Thyroid gland (tissue), 4 donors: ENCODE data around the gene AP2M1. TPM values are rescaled to one million over a fixed set of nuclear protein-coding genes. Genes with fewer than 3 reads are reported as not detected.

Source experiments
- DNase-seq, 2 donors: peaks; one replicate each; pipeline ENCODE4 v3.0.0-alpha.2; 2019
- H3K27ac ChIP-seq, 3 donors: fragments of 200-600 bp; sonication (generic); 1 replicate in 2 of 3; 2 replicates in 1 of 3; pipeline ENCODE4 v1.5.1; 2016 to 2019; ENCODE audit warnings: mild to moderate bottlenecking in 1 of 3, moderate library complexity in 1 of 3
- H3K27me3 ChIP-seq: fragments of 200-600 bp; sonication (generic); one replicate; pipeline ENCODE4 v1.5.1; 2019
- H3K36me3 ChIP-seq, 2 donors: fragments of 200-600 bp; sonication (generic); one replicate each; pipeline ENCODE4 v1.5.1; 2016 to 2019
- H3K4me1 ChIP-seq, 2 donors: fragments of 200-600 bp; sonication (generic); one replicate each; pipeline ENCODE4 v1.5.1; 2017 to 2019
- H3K4me3 ChIP-seq, 3 donors: fragments of 200-600 bp; sonication (generic); replicated peaks in 1 of 3; 1 replicate in 2 of 3; 2 replicates in 1 of 3; pipeline ENCODE4 v1.5.1; 2016; ENCODE audit warnings: mild to moderate bottlenecking in 1 of 3
- H3K9me3 ChIP-seq: fragments of 200-600 bp; sonication (generic); one replicate; pipeline ENCODE4 v1.5.1; 2017
- POLR2A ChIP-seq, 2 donors: fragments of 450-650 bp; IDR thresholded peaks; one replicate each; pipeline ENCODE4 v1.6.1; 2017; ENCODE audit warnings: antibody characterized with exemption in 2 of 2, mild to moderate bottlenecking in 2 of 2, moderate library complexity in 1 of 2
- WGBS, 2 donors: methylation state at CpG; one replicate each; pipeline ENCODE4 v1.1.5; 2017; 5-methylcytosine and 5-hydroxymethylcytosine counted together
- intact Hi-C: fragments of 100-400 bp; cut with DNase I; formaldehyde crosslinking; loops from one replicate; pipeline ENCODE4 v1.15.1; 2023
- total RNA-seq, 4 donors: library from RNA; depleted of rRNA; stranded (reverse); fragments of >200 nt; gene quantifications; one replicate each; pipeline ENCODE4 v1.2.3, GENCODE V29; 2016
- TF ChIP-seq, protein P1 (sequence below), 6 experiments: fragments of 200-600 bp in 3 of 6; fragments of 450-650 bp in 3 of 6; sonication (generic) in 3 of 6; IDR thresholded peaks; one replicate each; pipeline ENCODE4 v1.5.1; 2016 to 2019; ENCODE audit warnings: antibody characterized with exemption in 6 of 6, mild to moderate bottlenecking in 2 of 6, inconsistent platforms in 1 of 6, moderate library complexity in 1 of 6

Gene AP2M1
- total RNA-seq, 4 donors from 2014 or later, result 180 to 302 (median 212) TPM

DNA sequence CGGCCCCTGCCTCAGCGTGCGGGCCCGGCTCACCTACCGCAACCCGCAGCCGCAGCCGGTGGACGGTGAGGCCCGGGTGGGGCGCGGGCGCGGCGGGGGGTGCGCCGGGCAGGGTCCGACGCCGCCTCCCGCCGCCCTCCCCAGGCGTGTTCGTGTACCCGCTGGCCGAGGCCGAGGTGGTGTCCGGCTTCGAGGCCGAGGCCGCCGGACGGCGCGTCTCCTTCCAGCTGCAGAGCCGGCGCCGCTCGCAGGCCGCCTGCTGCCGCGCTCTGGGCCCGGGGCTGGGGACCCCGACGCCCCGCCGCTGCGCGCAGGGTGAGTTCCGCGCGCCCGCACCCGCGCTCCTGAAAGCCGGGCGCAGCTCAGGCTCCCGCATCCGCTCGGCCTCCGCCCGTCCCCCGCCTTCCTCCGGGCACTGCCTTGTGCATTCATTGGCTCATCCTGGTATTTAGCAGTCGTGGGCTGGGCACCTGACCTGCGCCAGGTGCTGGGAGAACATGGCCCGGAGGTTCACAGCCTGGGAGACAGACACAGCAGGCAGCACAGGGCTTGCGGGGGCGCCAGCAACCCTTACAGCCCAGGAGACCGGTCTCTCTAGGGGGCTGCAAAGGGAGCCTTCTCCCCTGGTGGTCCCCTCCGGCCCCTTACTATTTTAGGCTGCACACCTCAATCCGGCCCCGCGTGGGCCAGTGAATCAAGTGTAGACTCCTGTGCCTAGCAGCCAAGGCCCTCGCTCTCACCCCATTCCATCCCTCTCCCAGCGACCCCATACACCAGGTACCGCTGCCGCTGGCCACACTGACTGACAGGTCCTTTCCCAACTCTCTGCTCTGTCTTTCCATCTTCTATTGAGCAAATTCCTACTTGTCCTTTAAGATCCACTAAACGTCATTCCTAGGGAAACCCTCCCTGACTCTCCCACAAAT lies 56.2 kb downstream of the AP2M1 start:
- DNase-seq, result peak; percentile 41 to 46
- H3K9me3 ChIP-seq, result no peaks in the 10 kb centered on the region
- intact Hi-C loops, result loop anchor here (10.0 kb wide), 1 partner anchor 54 kb away; no protein-coding TSS in a partner anchor
- peak overlapping the region in 1 of 3 donors; percentile 30 for H3K4me3 ChIP-seq
- WGBS, 2 donors, result 16 to 49% methylated on average over 9 to 34 of the region's 79 CpGs
- peaks cover 9 to 31% of the 10 kb centered on the region in 2 donors for H3K4me1 ChIP-seq
- H3K27ac ChIP-seq, result no peak overlapping the region
- H3K36me3 ChIP-seq, result no peaks in the 10 kb centered on the region
- TF ChIP-seq POLR2A (IDR thresholded peaks at IDR 0.05), result no peak
- TF ChIP-seq, protein P1, sequence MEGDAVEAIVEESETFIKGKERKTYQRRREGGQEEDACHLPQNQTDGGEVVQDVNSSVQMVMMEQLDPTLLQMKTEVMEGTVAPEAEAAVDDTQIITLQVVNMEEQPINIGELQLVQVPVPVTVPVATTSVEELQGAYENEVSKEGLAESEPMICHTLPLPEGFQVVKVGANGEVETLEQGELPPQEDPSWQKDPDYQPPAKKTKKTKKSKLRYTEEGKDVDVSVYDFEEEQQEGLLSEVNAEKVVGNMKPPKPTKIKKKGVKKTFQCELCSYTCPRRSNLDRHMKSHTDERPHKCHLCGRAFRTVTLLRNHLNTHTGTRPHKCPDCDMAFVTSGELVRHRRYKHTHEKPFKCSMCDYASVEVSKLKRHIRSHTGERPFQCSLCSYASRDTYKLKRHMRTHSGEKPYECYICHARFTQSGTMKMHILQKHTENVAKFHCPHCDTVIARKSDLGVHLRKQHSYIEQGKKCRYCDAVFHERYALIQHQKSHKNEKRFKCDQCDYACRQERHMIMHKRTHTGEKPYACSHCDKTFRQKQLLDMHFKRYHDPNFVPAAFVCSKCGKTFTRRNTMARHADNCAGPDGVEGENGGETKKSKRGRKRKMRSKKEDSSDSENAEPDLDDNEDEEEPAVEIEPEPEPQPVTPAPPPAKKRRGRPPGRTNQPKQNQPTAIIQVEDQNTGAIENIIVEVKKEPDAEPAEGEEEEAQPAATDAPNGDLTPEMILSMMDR (IDR thresholded peaks at IDR 0.05), result no peak
- H3K27me3 ChIP-seq, result peaks cover 6% of the 10 kb centered on the region

DNA sequence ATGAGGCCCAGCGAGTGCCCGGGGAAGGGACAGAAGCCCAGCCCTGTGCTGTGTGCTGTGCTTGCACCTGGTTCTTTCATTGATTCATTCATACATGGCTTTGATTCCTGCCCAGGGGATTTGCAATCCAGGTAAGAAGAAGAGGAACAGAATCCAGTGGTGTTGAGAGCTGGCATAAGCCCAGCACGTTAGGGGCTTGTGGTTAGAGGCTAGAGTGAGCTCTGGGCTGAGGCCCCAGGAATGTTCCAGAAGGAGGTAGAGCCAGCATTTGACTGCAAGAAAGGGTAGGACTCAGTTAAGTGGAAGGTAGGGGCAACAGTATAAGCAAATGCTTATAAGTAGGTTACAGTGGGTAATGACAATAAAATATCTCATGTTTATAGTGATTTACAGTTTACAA lies 57.0 kb downstream of the AP2M1 start:
- Histone ChIP-seq H3K4me1 (peaks cover 9 to 31% of the 10 kb centered on the region in 2 donors), H3K4me3 (no peak overlapping the region), H3K9me3 (no peaks in the 10 kb centered on the region), H3K36me3 (no peaks in the 10 kb centered on the region), H3K27ac (no peak overlapping the region), H3K27me3 (peaks cover 6% of the 10 kb centered on the region)
- intact Hi-C loops, result loop anchor here (10.0 kb wide), 1 partner anchor 53 kb away; no protein-coding TSS in a partner anchor
- no peak for DNase-seq
- TF ChIP-seq, protein P1 (IDR thresholded peaks at IDR 0.05), result no peak
- no peak for TF ChIP-seq POLR2A (IDR thresholded peaks at IDR 0.05)
- WGBS, 2 donors, result 60 to 75% methylated on average over 3 of the region's 3 CpGs

DNA sequence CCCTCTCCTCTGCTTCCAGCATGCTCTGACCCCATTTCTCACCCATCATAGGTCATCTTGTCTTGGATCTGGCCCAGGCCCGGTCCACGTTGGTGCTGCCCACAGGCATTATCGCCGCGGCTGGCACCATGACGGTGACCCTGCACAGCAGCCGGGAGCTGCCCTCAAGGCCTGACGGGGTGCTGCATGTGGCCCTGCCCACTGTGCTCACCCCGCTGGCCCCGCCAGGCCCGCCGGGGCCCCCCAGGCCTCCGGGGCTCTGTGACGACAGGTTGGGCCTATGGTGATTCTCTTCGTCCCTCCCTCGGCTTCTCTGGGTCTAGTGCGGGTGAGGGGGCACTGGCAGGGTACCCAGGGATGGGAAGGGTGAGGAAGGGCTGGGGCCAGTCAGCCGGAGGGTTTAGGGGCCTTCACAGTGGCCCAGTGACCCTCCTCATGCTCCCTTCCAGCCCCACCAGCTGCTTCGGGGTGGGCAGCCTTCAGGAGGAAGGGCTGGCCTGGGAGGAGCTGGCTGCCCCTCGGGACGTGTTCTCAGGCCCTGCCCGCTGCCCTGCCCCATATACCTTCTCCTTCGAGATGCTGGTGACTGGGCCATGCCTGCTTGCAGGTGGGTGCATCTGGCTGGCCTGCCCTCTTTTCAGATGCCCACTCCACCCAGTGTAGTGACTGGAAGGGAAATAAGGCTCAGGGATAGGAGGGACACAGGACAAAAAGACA lies 58.6 kb downstream of the AP2M1 start:
- DNase-seq, result no peak
- no peak for TF ChIP-seq POLR2A (IDR thresholded peaks at IDR 0.05)
- TF ChIP-seq, protein P1 (IDR thresholded peaks at IDR 0.05), result no peak
- H3K36me3 ChIP-seq, result no peaks in the 10 kb centered on the region
- 90 to 92% methylated on average over 20 to 22 of the region's 23 CpGs for WGBS, 2 donors
- peaks cover 9 to 31% of the 10 kb centered on the region in 2 donors for H3K4me1 ChIP-seq
- H3K27me3 ChIP-seq, result peaks cover 6% of the 10 kb centered on the region
- no peaks in the 10 kb centered on the region for H3K9me3 ChIP-seq
- H3K27ac ChIP-seq, result no peak overlapping the region
- H3K4me3 ChIP-seq, result no peak overlapping the region
- intact Hi-C loops, result loop anchor here (10.0 kb wide), 1 partner anchor 52 kb away; no protein-coding TSS in a partner anchor

Other genes starting within 250 kb of the AP2M1 start
- 10 to 100 TPM; 12.2 to 24.3 (median 18.2) TPM for gene ABCC5, start 157.0 kb upstream of the AP2M1 start, total RNA-seq
- not detected for gene HTR3D, start 143.1 kb upstream of the AP2M1 start, total RNA-seq
- under 1 TPM in 1 of 4 donors, not detected in 3; 0.45 TPM for gene HTR3C, start 121.8 kb upstream of the AP2M1 start, total RNA-seq
- not detected for gene HTR3E, start 77.8 kb upstream of the AP2M1 start, total RNA-seq
- 10 to 100 TPM; 27.9 to 46.5 (median 42.2) TPM for gene EIF2B5, start 39.5 kb upstream of the AP2M1 start, total RNA-seq
- 100 to 1,000 TPM in 1 of 4 donors, 10 to 100 TPM in 3; 48.2 to 137 (median 65.3) TPM for gene DVL3, start 19.5 kb upstream of the AP2M1 start, total RNA-seq
- gene ABCF3, start 11.3 kb downstream of the AP2M1 start, total RNA-seq, result 10 to 100 TPM; 51.1 to 83.4 (median 72.6) TPM
- gene VWA5B2, start 54.7 kb downstream of the AP2M1 start, total RNA-seq, result under 1 TPM in 3 of 4 donors, not detected in 1; 0.42 to 0.88 (median 0.45) TPM
- gene ALG3, start 74.1 kb downstream of the AP2M1 start, total RNA-seq, result 10 to 100 TPM; 49.2 to 87.3 (median 66.8) TPM
- 10 to 100 TPM in 3 of 4 donors, 1 to 10 TPM in 1; 9.4 to 17.1 (median 13.5) TPM for gene EEF1AKMT4, start 74.8 kb downstream of the AP2M1 start, total RNA-seq
- gene CAMK2N2, start 86.7 kb downstream of the AP2M1 start, total RNA-seq, result not detected
- not detected for gene ECE2, start 101.2 kb downstream of the AP2M1 start, total RNA-seq
- gene PSMD2, start 124.4 kb downstream of the AP2M1 start, total RNA-seq, result 100 to 1,000 TPM; 136 to 320 (median 244) TPM
- gene EIF4G1, start 139.8 kb downstream of the AP2M1 start, total RNA-seq, result 100 to 1,000 TPM; 206 to 418 (median 348) TPM
- gene FAM131A, start 162.7 kb downstream of the AP2M1 start, total RNA-seq, result 10 to 100 TPM; 19.2 to 35.1 (median 22.5) TPM
- 1 to 10 TPM; 4.3 to 7.6 (median 5.2) TPM for gene CLCN2, start 186.8 kb downstream of the AP2M1 start, total RNA-seq
- gene POLR2H, start 186.9 kb downstream of the AP2M1 start, total RNA-seq, result 100 to 1,000 TPM in 1 of 4 donors, 10 to 100 TPM in 3; 58.1 to 113 (median 85.6) TPM
- gene THPO, start 203.4 kb downstream of the AP2M1 start, total RNA-seq, result under 1 TPM in 1 of 4 donors, not detected in 3; 0.13 TPM
- gene CHRD, start 205.2 kb downstream of the AP2M1 start, total RNA-seq, result 10 to 100 TPM in 2 of 4 donors, 1 to 10 TPM in 2; 4.1 to 14.8 (median 8.0) TPM